GM23338 (cell line): Measurements from ENCODE around the gene C14orf132. TPM values are rescaled to one million over a fixed set of nuclear protein-coding genes. Genes with fewer than 3 reads are reported as not detected.

ENCODE experiments used
- ATAC-seq: fragments of 200-7000 bp; cut with Tn5 transposase; 3 replicates; pipeline ENCODE4 v1.9.1; 2020
- DNase-seq: peaks from one replicate; pipeline ENCODE4 v3.0.0-alpha.2; 2015; ENCODE audit warnings: low spot score
- H2AFZ ChIP-seq: fragments of 200-600 bp; sonication (generic); 2 replicates; pipeline ENCODE4 v1.8.0; 2016; ENCODE audit warnings: antibody characterized with exemption, mild to moderate bottlenecking, moderate library complexity
- H3F3A ChIP-seq: fragments of 200-600 bp; sonication (generic); replicated peaks from 2 replicates; pipeline ENCODE4 v1.8.0; 2017; ENCODE audit warnings: antibody characterized with exemption, mixed run types, low read depth
- H3K27ac ChIP-seq: fragments of 200-600 bp; sonication (generic); 2 replicates; pipeline ENCODE4 v1.6.1; 2016; ENCODE audit warnings: low read depth
- H3K27me3 ChIP-seq: fragments of 200-600 bp; sonication (generic); 2 replicates; pipeline ENCODE4 v1.8.0; 2016; ENCODE audit warnings: mild to moderate bottlenecking, mixed run types, moderate library complexity; ENCODE audit not compliant: insufficient read depth
- H3K36me3 ChIP-seq: fragments of 200-600 bp; sonication (generic); 2 replicates; pipeline ENCODE4 v1.8.0; 2016; ENCODE audit warnings: mild to moderate bottlenecking; ENCODE audit not compliant: insufficient read depth
- H3K4me1 ChIP-seq: fragments of 200-600 bp; sonication (generic); 2 replicates; pipeline ENCODE4 v1.8.0; 2016; ENCODE audit warnings: mild to moderate bottlenecking, moderate library complexity; ENCODE audit not compliant: insufficient read depth
- H3K4me2 ChIP-seq: fragments of 200-600 bp; sonication (generic); 2 replicates; pipeline ENCODE4 v1.7.1; 2017; ENCODE audit warnings: mixed run types
- H3K4me3 ChIP-seq: fragments of 200-600 bp; sonication (generic); 2 replicates; pipeline ENCODE4 v1.6.1; 2016; ENCODE audit warnings: mixed run types
- H3K79me2 ChIP-seq: fragments of 200-600 bp; sonication (generic); replicated peaks from 2 replicates; pipeline ENCODE4 v1.8.0; 2017; ENCODE audit warnings: mild to moderate bottlenecking; ENCODE audit not compliant: insufficient read depth
- H3K9me2 ChIP-seq: fragments of 200-600 bp; sonication (generic); 2 replicates; pipeline ENCODE4 v1.8.0; 2017; ENCODE audit not compliant: insufficient read depth
- H4K20me1 ChIP-seq: fragments of 200-600 bp; sonication (generic); replicated peaks from 2 replicates; pipeline ENCODE4 v1.8.0; 2017; ENCODE audit warnings: mild to moderate bottlenecking; ENCODE audit not compliant: insufficient read depth
- H3K27ac Mint-ChIP-seq: 2 replicates; pipeline ENCODE4 v1.8.0; 2020; ENCODE audit warnings: inconsistent platforms, mild to moderate bottlenecking, moderate library complexity, mixed read lengths
- H3K27me3 Mint-ChIP-seq: 3 replicates; pipeline ENCODE4 v1.8.0; 2022; ENCODE audit warnings: low read depth, mild to moderate bottlenecking, moderate library complexity, mixed read lengths, inconsistent platforms; ENCODE audit not compliant: insufficient read depth, poor library complexity
- H3K36me3 Mint-ChIP-seq: 3 replicates; pipeline ENCODE4 v1.8.0; 2021; ENCODE audit warnings: low read depth, mild to moderate bottlenecking, inconsistent platforms, moderate library complexity, mixed read lengths
- H3K4me1 Mint-ChIP-seq: 3 replicates; pipeline ENCODE4 v1.8.0; 2020; ENCODE audit warnings: mild to moderate bottlenecking, inconsistent platforms, mixed read lengths
- H3K4me3 Mint-ChIP-seq: 3 replicates; pipeline ENCODE4 v1.8.0; 2021; ENCODE audit warnings: moderate library complexity, mild to moderate bottlenecking, inconsistent platforms, mixed read lengths
- H3K9me3 Mint-ChIP-seq: 3 replicates; pipeline ENCODE4 v1.8.0; 2020; ENCODE audit warnings: moderate library complexity, mild to moderate bottlenecking, inconsistent platforms, mixed read lengths
- CTCF ChIP-seq, 2 experiments: fragments of 200-600 bp in 1 of 2; sonication (generic) in 1 of 2; conservative IDR thresholded peaks; 2 replicates each; pipeline versions ENCODE4 v1.5.1 to v1.6.1; 2016 to 2017; ENCODE audit warnings: antibody characterized with exemption in 2 of 2, low read depth in 2 of 2, mild to moderate bottlenecking in 2 of 2, moderate library complexity in 1 of 2
- JUNB ChIP-seq: IDR thresholded peaks from one replicate; pipeline ENCODE4 v1.6.1; 2016; ENCODE audit warnings: antibody characterized with exemption; ENCODE audit not compliant: unreplicated experiment
- NANOG ChIP-seq: IDR thresholded peaks from 2 replicates; pipeline ENCODE4 v1.6.1; 2016; ENCODE audit warnings: antibody characterized with exemption, borderline replicate concordance
- POLR2AphosphoS5 ChIP-seq: IDR thresholded peaks from 2 replicates; pipeline ENCODE4 v1.6.1; 2016; ENCODE audit warnings: antibody characterized with exemption, low read depth
- STAT1 ChIP-seq: IDR thresholded peaks from one replicate; pipeline ENCODE4 v1.6.1; 2016; ENCODE audit warnings: antibody characterized with exemption; ENCODE audit not compliant: unreplicated experiment
- ZNF114 ChIP-seq: fragments of 250-450 bp; sonication (Bioruptor Pico); IDR thresholded peaks from 2 replicates; pipeline ENCODE4 v1.5.0; 2020; ENCODE audit warnings: mild to moderate bottlenecking, moderate library complexity
- ZNF331 ChIP-seq: fragments of 250-450 bp; sonication (Bioruptor Pico); IDR thresholded peaks from 2 replicates; pipeline ENCODE4 v1.5.0; 2020; ENCODE audit warnings: low read depth, mild to moderate bottlenecking, moderate library complexity
- ZNF462 ChIP-seq: fragments of 250-450 bp; sonication (Bioruptor Pico); IDR thresholded peaks from 2 replicates; pipeline ENCODE4 v1.5.0; 2020; ENCODE audit warnings: mild to moderate bottlenecking, moderate library complexity
- polyA plus RNA-seq: library from polyadenylated mRNA; unstranded; fragments of >200 nt; fragmentation: Nextera tagmentation; extraction: Ambion mirVana; gene quantifications from 2 replicates; pipeline ENCODE4 v1.2.1, GENCODE V29; 2016
- total RNA-seq: library from RNA; depleted of rRNA; stranded (reverse); fragments of >200 nt; shearing (Covaris generic); gene quantifications from 2 replicates; pipeline ENCODE4 v1.2.3, GENCODE V29; 2014
- TF ChIP-seq, protein P1 (sequence below): IDR thresholded peaks from 2 replicates; pipeline ENCODE4 v1.6.1; 2016; ENCODE audit warnings: antibody characterized with exemption

Gene C14orf132
- total and polyA plus RNA-seq, 2 experiments from 2014 or later = 13.8 to 16.2 TPM

DNA sequence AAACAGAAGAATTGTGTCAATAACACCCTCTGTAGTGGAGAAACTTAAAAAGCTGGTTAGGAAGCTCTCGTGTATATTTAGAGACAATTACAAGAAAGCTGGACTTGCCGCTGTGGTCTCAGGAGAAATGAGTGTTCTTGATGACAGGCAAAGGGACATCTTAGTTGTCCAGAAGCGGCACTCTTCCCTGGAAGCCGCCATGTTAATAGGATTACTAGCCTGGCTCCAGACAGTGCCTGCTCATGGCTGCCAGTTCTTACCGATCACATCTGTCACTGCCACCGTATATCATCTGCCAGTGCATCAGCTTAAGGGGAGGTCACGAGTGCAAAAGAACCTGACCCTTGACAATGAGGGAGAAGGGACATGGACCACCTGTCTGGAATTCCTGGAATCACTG, 48.9 kb downstream of the C14orf132 start:
- H3K36me3 ChIP-seq = no peaks in the 10 kb centered on the region
- no peak overlapping the region for H3K27ac ChIP-seq
- Mint-ChIP-seq H3K9me3 (no peaks in the 10 kb centered on the region), H3K4me3 (no peak overlapping the region), H3K27ac (no peak overlapping the region), H3K4me1 (peaks cover 18% of the 10 kb centered on the region), H3K36me3 (peaks cover 17% of the 10 kb centered on the region; the same call in 2 of the 3 replicates), H3K27me3 (peaks cover 4% of the 10 kb centered on the region)
- TF ChIP-seq ZNF462 (CRISPR knock-in tag) (no peak), ZNF114 (no peak), CTCF (conservative IDR thresholded peaks at IDR 0.05; ENCODE audit: low read depth in 2 of 2) (no peak), STAT1 (no peak), POLR2AphosphoS5 (no peak), NANOG (no peak), ZNF331 (no peak), JUNB (no peak)
- TF ChIP-seq, protein P1, sequence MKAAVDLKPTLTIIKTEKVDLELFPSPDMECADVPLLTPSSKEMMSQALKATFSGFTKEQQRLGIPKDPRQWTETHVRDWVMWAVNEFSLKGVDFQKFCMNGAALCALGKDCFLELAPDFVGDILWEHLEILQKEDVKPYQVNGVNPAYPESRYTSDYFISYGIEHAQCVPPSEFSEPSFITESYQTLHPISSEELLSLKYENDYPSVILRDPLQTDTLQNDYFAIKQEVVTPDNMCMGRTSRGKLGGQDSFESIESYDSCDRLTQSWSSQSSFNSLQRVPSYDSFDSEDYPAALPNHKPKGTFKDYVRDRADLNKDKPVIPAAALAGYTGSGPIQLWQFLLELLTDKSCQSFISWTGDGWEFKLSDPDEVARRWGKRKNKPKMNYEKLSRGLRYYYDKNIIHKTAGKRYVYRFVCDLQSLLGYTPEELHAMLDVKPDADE = no peak
- ATAC-seq = no peak
- H3K4me1 ChIP-seq = no peaks in the 10 kb centered on the region; the same call in 1 of the 2 replicates
- no peaks in the 10 kb centered on the region; the same call in 1 of the 2 replicates for H4K20me1 ChIP-seq
- H3F3A ChIP-seq = no peaks in the 10 kb centered on the region
- H3K4me3 ChIP-seq = no peak overlapping the region
- no peak for DNase-seq
- H3K79me2 ChIP-seq = no peaks in the 10 kb centered on the region
- no peak overlapping the region for H3K4me2 ChIP-seq
- no peaks in the 10 kb centered on the region for H3K27me3 ChIP-seq
- no peaks in the 10 kb centered on the region for H3K9me2 ChIP-seq
- H2AFZ ChIP-seq = no peak overlapping the region
